Measurements from ENCODE around the gene GMFB.
"Not testable (repeated sequence)": the region's sequence is repeated elsewhere in the genome, so short reads cannot be mapped to it uniquely, and the experiment has no call there.

GMFB gene

DNA sequence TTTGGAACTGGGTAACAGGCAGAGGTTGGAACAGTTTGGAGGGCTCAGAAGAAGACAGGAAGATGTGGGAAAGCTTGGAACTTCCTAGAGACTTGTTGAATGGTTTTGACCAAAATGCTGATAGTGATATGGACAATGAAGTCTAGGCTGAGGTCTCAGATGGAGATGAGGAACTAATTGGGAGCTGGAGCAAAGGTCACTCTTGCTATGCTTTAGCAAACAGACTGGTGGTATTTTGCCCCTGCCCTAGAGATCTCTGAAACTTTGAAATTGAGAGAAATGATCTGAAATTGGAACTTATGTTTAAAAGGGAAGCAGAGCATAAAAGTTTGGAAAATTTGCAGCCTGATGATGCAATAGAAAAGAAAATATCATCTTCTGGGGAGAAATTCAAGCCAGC lies 30.2 kb downstream of the GMFB start:
- not testable (repeated sequence) for DNase-seq (ENCODE audit: low read depth in 2 of 2)

DNA sequence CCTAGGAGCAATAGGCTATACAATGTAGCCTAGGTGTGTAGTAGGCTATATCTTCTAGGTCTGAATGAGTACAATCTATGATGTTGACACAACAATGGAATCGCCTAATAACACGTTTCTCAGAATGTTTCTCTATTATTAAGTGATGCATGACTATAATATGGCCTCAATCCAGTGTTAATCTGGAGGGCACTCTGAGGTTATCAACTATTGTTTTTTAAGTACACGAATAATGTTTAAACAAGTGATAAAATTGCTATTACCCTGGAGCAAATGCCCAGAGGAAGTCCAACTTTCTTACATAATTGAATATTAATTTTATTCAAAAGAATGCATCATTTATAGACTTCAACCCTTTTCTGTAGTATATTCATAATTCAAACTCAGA lies 31.2 kb downstream of the GMFB start:
- DNase-seq (ENCODE audit: low read depth in 2 of 2), result no peak

DNA sequence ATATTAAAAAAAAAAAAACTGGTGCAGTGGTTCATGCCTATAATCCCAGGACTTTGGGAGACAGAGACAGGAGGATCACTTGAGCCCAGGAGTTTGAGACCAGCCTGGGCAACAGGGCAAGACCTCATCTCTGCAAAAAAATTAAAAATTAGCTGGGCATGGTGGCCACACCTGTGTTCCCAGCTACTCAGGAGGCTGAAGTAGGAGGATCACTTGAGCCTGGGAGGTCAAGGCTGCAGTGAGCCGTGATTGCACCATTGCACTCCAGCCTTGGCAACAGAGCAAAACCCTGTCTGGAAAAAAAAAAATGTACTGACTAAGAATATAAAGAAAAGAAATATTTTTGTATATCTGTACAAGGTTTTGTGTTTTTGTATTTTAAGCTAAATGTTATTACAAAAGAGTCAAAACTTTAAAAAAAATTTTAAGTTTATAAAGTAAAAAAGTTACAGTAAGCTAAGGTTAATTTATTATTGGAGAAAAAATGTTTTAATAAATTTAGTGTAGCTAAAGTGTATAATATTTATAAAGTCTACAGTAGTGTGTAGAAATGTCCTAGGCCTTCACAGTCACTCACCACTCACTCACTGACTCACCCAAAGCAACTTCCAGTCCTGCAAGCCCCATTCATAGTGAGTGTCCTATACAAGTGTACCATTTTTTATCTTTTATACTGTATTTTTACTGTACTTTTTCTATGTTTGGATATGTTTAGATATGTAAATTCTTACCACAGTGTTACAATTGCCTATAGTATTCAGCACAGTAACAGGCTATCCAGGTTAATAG lies 31.8 kb downstream of the GMFB start:
- not testable (repeated sequence) for DNase-seq (ENCODE audit: low read depth in 2 of 2)

DNA sequence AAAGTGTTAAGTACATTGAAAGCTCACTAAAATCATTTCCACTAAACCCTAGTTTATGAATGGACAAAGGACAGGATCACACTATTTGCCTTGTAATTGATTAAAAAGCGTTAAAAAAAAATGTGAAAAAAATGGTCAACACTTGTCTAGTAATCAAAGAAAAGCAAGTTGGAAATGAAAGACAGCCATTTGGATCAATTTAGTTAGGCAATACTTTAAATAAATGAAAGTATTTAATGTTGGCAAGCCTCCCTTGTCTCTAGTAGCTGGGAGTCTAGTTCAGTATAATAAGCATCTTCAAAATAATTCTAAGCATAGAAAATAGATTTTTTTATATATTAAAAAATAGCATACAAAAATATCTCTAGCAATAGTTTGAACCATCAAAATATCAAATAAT lies 33.4 kb downstream of the GMFB start:
- DNase-seq (ENCODE audit: low read depth in 2 of 2), result no peak

DNA sequence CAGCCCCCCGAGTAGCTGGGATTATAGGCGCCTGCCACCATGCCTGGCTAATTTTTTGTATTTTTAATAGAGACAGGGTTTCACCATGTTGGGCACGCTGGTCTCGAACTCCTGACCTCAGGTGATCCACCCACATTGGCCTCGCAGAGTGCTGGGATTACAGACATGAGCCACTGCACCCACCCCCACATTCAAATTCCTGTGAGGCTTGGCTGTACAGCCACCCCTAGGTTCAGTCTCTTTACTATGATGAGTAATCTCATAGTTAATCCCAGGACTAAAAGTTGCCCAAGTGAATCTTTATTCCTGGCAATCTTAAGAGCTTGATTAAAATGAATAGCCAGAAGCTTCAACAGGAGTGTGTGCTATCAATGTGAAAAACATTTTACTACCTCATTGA lies 34.8 kb downstream of the GMFB start:
- DNase-seq (ENCODE audit: low read depth in 2 of 2), result not testable (repeated sequence)

DNA sequence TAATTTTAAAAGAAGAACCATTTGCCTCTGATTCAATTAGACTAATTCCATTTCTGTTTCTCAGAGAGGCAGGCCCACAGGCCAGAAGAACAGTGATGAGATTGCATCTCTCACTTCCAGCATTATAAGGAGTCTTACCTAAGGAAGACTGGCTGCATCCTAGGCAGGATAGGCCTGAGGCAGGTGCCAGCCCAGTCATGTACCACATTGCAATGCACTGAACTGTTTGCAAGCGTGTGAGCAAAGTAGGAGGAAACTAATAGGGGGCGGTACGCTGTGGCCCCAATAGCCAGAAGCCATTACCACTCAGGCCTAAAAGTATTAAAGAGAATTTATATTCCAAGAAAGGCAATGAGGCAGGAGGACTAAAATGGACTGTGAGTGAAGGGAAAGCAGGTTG lies 35.5 kb downstream of the GMFB start:
- no peak for DNase-seq (ENCODE audit: low read depth in 2 of 2)

DNA sequence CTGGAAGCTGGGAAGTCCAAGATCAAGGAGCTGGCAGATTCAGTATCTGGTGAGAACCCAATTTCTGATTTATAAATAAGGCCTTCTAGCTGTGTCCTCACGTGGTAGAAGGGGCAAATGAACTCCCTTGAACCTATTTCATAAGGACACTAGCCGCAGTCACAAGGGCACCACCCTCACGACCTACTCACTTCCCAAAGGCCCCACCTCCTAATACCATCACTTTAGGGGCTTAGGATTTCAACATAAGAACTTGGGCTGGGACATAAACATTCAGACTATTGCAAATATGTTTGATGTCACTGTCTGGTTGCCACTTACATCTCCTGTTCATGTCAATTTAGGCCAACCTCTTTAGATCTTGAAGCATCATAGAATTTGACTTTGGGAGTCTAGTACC lies 36.8 kb downstream of the GMFB start:
- DNase-seq (ENCODE audit: low read depth in 2 of 2), result no peak

DNA sequence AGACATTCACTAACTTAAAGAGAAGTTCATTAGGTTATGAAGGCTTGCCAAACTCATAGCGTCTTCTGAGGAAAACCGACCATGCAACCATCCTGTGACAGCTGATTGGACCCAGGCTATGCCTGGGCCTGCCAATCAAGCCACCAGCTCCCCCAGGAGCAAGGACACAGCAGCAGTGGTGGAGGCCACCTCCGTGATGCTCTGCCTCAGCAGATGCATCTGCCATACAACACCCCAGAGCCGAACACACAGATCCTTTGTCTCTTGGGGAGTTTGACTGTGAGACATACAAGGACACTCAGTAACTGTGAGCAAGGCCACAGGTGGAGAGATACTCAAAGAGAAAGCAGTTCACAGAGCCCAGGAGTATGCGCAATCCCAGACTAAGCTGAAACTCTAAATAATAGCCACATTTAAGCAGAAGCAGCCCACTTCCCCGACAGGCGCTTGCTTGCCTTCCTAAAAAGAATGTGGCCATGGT lies 37.6 kb downstream of the GMFB start:
- DNase-seq (ENCODE audit: low read depth in 2 of 2), result no peak

DNA sequence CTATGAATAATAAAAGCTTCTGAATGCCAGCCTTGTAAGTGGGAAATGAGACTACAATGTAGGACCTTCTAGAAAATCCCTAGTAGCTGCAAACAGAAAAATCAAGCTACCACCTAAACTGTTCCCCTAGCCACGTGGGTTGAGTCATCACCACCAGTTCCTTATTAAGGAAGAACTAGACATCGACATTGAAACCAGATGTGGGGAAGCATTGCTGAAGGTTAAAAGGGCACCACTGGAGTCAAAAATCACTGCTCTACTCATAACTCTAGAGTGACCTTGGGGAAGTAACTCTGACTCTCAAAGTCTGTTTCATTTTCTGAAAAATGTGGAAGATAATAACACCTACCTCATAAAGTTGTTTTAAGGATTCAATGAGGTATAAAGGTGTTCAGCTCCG lies 38.2 kb downstream of the GMFB start:
- DNase-seq (ENCODE audit: low read depth in 2 of 2), result no peak

DNA sequence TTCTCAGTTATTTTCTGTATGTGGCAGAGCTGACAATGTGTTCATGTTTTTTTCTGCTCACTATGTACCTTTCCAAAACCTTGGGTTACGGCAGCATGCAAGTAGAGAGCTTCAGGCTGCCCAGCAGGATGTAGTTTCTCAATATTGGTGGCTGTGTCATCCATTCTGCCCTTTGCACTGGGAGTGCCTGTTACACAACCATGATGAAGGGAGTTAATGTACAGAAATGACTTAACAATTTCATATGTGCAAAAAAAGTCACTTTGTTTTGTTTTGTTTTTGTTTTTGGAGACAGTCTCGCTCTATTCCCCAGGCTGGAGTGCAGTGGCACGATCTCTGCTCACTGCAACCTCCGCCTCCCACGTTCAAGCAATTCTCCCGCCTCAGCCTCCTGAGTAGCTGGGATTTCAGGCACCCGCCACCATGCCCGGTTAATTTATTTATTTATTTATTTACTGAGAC lies 41.5 kb downstream of the GMFB start:
- no peak for DNase-seq (ENCODE audit: low read depth in 2 of 2)

DNA sequence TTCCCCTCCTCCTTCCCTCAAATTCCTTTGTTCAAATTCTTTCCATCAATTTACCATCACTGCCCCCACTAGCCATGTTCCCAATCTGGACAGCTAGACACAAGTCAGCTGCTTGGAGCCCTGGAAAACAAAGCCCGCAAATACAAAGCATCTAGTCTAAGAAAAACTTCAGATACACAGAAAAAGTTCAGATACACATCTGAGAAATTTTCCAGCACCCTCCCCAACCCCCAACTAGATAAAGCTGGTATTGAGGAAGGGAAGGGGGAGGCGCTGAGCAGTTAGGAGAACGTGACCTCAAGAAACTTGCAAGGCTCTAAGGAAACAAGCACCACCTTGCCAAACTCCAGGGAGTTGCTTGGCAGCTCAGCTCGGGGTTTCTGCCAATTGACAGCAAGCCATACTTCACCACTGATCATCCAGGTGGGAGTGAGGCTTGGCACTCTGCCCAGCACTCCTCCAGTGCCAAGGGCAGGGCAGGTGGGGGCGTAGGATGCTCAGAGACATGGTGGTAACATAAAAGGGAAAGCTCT lies 42.6 kb downstream of the GMFB start:
- no peak for DNase-seq (ENCODE audit: low read depth in 2 of 2)

DNA sequence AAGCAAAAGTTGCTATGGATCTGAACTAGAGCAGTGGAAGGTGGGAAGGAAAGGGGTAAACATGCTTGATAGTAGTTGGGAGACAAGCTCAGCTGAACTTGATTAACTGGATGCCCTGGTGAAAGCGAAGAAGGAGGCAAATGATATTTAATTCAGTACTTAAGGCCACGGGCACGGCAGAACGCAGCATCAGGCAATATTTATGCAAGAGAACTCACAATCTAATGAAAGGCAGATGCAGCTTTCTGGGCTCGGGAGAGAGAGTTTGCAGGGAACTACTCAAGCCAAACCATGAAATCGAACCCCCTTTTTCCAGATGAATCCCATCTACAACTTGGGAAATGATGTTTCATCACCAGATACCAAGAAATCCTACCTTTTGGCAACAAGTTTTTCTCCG lies 44.1 kb downstream of the GMFB start:
- DNase-seq (ENCODE audit: low read depth in 2 of 2), result no peak

DNA sequence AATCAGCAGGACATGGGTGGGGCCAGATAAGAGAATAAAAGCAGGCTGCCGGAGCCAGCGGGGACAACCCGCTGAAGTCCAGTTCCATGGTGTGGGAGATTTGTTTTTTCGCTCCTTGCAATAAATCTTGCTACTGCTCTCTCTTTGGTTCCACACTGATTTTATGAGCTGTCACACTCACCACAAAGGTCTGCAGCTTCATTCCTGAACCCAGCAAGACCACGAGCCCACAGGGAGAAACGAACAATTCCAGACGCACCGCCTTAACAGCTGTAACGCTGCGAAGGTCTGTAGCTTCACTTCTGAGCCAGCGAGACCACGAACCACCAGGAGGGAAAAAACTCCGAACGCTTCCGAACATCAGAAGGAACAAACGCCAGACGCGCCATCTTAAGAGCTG lies 44.8 kb downstream of the GMFB start:
- no peak for DNase-seq (ENCODE audit: low read depth in 2 of 2)

DNA sequence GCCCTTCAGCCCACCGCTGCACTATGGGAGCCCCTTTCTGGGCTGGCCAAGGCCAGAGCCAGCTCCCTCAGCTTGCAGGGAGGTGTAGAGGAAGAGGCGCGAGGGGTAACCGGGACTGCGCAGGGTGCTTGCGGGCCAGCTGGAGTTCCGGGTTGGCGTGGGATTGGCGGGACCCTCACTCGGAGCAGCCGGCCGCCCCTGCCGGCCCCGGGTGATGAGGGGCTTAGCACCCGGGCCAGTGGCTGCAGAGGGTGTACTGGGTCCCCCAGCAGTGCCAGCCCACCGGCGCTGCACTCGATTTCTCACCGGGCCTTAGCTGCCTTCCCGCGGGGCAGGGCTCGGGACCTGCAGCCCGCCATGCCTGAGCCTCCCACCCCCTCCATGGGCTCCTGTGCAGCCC lies 45.8 kb downstream of the GMFB start:
- DNase-seq (ENCODE audit: low read depth in 2 of 2), result not testable (repeated sequence)

DNA sequence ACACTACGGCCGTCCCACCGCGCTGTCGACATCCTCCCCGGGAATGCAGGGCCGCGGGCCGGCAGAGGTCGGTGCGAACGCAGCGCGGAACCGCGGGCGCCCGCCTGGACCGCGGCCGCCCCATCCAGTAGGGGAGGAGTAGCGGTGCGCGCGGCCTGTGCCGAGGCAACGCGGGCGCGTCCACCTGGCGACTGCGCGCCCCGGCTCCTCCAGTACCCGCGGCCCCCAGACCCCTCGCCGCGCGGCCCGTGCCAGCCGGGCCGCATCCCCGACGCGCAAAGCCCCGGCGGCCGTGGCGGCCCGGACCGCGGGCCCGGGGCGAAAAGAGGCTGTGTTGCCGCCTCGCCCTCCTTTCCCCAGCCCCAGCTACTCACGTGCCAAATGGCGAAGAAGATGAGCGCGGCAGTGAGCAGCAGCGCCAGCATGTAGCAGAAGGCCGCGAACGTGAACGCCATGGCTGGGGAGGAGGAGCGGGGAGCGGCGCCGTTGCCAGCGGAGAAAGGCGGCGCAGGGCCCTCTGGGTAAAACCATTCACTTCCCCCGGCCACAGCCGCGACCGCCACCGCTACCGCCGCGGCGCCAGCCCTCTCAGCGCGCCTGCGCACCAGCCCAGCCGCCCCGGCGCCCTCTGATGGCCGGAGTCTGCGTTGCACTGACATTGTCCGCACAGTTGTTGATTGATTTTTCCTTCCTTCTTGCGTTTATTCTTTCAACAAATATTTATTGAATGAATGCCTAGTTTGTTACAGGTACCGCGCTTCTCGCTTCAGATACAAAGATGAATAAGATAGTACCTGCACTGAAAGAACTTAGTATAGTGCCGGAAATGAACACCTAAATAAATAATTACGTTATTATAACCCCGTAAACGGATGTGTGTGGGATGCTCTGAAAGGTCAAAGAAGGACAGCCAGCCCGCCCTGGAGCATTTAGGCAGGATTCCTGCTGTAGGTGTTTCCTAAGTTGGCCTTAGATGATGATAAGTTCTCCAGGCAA lies 47.6 kb downstream of the GMFB start, which contains the start of gene CNIH1:
CNIH1 (minus strand) TSS at position 502 of the 996 bp plus-strand sequence; CDS start at position 455, 47 bp downstream.
- DNase-seq (ENCODE audit: low read depth in 2 of 2), result peak; percentile 90

DNA sequence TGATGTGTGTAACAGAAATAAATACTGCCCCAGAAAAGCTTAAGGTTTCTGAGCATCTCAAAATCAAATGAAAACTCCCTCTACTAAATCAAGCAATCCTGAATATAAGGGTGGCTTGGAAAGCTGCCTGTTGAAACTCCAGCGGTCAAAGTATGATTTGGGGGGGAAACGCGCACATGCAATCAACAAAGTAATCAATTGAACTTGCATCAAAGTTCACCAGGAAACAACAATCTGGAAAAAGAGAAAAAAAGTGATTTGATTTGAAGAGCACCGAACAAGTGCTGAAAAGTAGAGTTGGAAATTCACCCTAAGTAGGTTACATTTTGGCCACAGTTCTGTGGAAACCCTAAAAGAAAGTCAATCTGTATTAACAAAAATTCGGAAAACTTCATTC lies 48.3 kb downstream of the GMFB start:
- DNase-seq (ENCODE audit: low read depth in 2 of 2), result no peak

DNA sequence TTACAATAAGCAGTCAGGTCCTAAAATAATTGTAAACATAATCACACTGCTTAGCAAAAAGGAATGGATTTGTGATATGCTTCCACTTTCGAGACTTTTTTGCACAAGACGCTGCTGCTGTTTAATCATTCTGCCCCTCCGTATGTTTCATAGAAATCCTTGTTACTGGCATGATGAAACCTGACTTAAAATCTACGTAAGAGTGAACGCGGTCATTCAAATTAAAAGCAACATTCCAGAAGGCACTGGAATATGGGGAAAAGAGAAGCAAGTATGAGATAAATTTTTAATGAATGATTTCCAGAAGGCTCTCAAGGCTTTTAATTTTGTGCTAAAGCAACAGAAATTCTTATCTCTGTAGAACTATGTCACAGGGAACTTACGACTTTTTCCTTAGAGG lies 48.7 kb downstream of the GMFB start:
- no peak for DNase-seq (ENCODE audit: low read depth in 2 of 2)

DNA sequence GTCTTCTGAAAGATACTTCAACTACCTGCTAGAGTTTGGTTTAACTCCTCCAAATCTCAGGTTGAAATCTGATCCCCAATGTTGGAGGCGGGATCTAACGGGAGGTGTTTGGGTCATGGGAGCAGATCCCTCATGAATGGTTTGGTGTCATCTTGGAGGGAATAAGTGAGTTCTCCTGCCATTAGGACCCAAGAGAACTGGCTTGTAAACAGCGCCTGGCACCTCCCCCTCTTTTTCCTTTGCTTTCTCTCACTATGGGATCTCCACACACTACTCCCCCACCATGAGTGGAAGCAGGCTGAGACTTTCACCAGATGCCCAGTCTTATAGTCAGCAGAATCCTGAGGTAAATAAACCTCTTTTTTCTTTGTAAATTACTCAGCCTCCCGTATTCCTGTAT lies 50.1 kb downstream of the GMFB start:
- no peak for DNase-seq (ENCODE audit: low read depth in 2 of 2)

DNA sequence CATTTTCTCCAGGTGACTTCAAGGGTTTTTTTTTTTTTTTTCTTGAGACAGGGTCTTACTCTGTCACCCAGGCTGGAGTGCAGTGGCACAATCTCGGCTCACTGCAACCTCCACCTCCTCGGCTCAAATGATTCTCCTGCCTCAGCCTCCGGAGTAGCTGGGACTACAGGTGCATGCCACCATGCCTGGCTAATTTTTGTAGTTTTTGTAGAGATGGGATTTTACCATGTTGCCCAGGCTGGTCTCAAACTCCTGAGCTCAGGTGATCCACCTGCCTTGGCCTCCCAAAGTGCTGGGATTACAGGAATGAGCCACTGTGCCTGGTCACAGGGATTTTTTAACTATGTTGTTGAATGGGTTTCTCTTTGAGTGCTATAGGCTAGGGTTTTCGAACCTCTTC lies 50.8 kb downstream of the GMFB start:
- not testable (repeated sequence) for DNase-seq (ENCODE audit: low read depth in 2 of 2)

DNA sequence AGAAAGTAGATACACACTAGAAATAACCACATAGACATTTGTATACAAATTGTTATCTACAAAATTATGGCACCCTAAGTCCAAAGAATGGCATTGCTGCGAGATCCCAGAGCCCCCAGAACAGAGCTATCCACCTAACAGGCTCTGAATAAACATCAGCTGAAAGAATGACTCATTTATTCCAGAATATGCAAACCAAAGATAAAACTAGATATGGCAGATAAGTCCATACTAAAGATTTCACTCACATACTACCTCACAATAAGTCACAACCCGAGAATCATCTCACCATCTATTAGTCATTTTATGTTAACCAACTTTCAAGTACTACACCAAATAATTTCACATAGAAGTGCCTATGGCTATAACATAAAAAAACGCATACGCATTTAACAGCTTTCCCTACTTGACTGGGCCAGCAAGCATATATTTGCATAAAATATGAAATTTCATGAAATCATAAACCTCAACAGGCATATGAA lies 53.2 kb downstream of the GMFB start:
- no peak for DNase-seq (ENCODE audit: low read depth in 2 of 2)

DNA sequence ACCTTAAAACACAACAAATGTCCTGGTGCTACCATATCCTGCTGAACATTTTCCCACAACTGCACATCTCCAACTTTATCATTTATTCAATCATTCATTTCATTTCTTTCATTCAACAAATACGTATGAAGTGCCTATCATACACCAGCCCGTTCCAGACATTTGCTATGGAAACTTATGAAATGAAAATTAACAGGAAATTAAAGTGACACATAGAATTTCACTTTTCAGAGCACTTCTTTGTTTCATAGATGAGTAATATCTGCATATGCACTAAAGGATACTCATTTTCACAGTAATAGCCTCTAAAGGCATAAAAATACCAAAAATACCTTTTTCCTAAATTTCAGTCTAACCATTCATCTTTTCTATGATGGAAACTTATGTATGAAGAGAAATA lies 60.3 kb downstream of the GMFB start:
- DNase-seq (ENCODE audit: low read depth in 2 of 2), result no peak

DNA sequence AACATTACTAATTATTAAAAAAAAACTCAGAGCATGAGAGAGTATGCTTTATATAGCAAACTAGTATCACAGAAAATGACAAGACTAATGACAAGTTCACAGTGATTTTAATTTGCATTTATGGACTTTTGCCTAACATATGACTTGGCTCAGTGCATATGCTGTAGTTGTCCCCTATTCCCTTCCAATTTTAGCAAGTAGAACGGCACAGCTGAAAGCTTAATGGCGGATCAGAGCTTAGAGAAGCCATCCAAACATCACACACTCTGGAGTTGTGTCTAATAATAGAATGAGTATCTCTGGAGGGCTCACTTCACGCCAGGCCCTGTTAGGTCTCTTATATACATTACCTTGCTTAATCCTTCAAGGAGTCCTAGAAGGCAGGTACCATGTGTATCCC lies 60.9 kb downstream of the GMFB start:
- DNase-seq (ENCODE audit: low read depth in 2 of 2), result no peak

Measured in stimulated activated CD8-positive, alpha-beta memory T cell treated with anti-CD3 and anti-CD28 coated beads, Interleukin-2, amount 100 ng/mL, for 48 hours (primary cell).